Glutamatergic neuron (in vitro differentiated cells): ENCODE measurements around the gene L1CAM. TPM values are rescaled to one million over a fixed set of nuclear protein-coding genes. Genes with fewer than 3 reads are reported as not detected.

Experiments
- DNase-seq: peaks from one replicate; pipeline ENCODE4 v3.0.0; 2022
- H3K27ac Mint-ChIP-seq: one replicate; pipeline ENCODE4 v1.8.0; 2020; ENCODE audit warnings: mild to moderate bottlenecking, mixed read lengths, inconsistent platforms; ENCODE audit not compliant: unreplicated experiment
- H3K27me3 Mint-ChIP-seq: one replicate; pipeline ENCODE4 v1.8.0; 2020; ENCODE audit warnings: mild to moderate bottlenecking, moderate library complexity, mixed read lengths, inconsistent platforms; ENCODE audit not compliant: unreplicated experiment
- H3K36me3 Mint-ChIP-seq: one replicate; pipeline ENCODE4 v1.8.0; 2020; ENCODE audit warnings: mild to moderate bottlenecking, mixed read lengths, inconsistent platforms; ENCODE audit not compliant: unreplicated experiment
- H3K4me1 Mint-ChIP-seq: one replicate; pipeline ENCODE4 v1.8.0; 2020; ENCODE audit warnings: mild to moderate bottlenecking, low read depth, mixed read lengths, inconsistent platforms; ENCODE audit not compliant: unreplicated experiment
- H3K4me3 Mint-ChIP-seq: one replicate; pipeline ENCODE4 v1.8.0; 2020; ENCODE audit warnings: mild to moderate bottlenecking, mixed read lengths, inconsistent platforms; ENCODE audit not compliant: unreplicated experiment
- H3K9me3 Mint-ChIP-seq: one replicate; pipeline ENCODE4 v1.8.0; 2020; ENCODE audit warnings: mild to moderate bottlenecking, moderate library complexity, mixed read lengths, inconsistent platforms; ENCODE audit not compliant: unreplicated experiment
- total RNA-seq: library from RNA; stranded (reverse); fragmentation: NEBNext Ultra II Directional; extraction: Animal tissue kit (Norgen Biotek cat#: 25700); gene quantifications from one replicate; pipeline ENCODE4 v1.2.1, GENCODE V29; 2021; ENCODE audit not compliant: unreplicated experiment
- TF ChIP-seq, protein P1 (sequence below): fragments of 200-600 bp; sonication (generic); IDR thresholded peaks from one replicate; pipeline ENCODE4 v1.5.0; 2021; ENCODE audit not compliant: partially characterized antibody, unreplicated experiment

Gene L1CAM
- total RNA-seq, 1 donor from 2014 or later: 925 TPM

DNA sequence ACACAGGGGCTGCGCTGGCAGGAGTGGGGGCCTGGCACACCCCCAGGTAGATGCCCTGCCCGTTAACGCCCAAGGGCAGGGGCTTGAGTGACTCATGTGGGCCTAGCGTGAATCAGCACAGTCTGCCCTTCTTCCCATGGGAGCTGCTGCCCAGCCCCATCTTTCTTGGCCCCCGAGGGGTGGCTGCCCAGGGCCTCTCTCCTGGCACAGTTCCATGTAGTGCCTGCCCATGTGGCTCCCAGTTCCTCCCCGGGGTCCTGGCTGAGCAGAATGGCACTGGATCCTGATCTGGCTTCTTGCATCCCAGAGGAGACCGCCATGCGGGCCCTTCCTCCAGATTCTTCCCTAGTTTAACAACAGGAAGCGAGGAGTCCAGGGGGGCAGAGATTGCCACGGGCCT lies 16.4 kb upstream of the L1CAM start:
- H3K9me3 Mint-ChIP-seq: no peaks in the 10 kb centered on the region
- H3K27ac Mint-ChIP-seq: no peak overlapping the region
- no peak for DNase-seq

DNA sequence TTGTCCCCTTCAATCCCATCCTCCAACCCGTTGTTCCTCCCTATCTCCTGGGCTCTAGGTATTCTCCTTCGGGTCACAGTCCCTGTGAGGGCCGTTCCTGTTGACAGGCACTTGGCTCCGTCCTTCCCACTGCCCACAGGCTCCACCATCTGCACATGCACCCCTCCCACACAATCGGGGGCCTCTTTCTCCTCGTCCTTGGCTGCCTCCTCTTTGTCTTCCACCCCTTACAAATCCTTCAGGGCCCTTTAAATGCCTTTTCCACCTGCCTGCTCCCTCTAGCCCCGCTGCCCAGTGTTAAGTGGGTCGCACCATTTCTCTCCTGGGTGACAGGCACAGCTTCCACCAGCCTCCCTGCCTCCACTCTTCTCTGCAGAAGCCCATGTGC lies 15.8 kb upstream of the L1CAM start:
- Mint-ChIP-seq H3K27me3 (peaks cover 4% of the 10 kb centered on the region), H3K36me3 (no peaks in the 10 kb centered on the region), H3K9me3 (no peaks in the 10 kb centered on the region), H3K27ac (peak overlapping the region; percentile 91), H3K4me1 (peaks cover 15% of the 10 kb centered on the region), H3K4me3 (no peak overlapping the region)
- TF ChIP-seq, protein P1, sequence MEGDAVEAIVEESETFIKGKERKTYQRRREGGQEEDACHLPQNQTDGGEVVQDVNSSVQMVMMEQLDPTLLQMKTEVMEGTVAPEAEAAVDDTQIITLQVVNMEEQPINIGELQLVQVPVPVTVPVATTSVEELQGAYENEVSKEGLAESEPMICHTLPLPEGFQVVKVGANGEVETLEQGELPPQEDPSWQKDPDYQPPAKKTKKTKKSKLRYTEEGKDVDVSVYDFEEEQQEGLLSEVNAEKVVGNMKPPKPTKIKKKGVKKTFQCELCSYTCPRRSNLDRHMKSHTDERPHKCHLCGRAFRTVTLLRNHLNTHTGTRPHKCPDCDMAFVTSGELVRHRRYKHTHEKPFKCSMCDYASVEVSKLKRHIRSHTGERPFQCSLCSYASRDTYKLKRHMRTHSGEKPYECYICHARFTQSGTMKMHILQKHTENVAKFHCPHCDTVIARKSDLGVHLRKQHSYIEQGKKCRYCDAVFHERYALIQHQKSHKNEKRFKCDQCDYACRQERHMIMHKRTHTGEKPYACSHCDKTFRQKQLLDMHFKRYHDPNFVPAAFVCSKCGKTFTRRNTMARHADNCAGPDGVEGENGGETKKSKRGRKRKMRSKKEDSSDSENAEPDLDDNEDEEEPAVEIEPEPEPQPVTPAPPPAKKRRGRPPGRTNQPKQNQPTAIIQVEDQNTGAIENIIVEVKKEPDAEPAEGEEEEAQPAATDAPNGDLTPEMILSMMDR: no peak
- DNase-seq: no peak

More for the DNA sequence above, 16.4 kb upstream of the L1CAM start:
- TF ChIP-seq, protein P1: no peak
- Mint-ChIP-seq H3K4me1 (peaks cover 15% of the 10 kb centered on the region), H3K4me3 (no peak overlapping the region), H3K36me3 (no peaks in the 10 kb centered on the region), H3K27me3 (peaks cover 4% of the 10 kb centered on the region)

DNA sequence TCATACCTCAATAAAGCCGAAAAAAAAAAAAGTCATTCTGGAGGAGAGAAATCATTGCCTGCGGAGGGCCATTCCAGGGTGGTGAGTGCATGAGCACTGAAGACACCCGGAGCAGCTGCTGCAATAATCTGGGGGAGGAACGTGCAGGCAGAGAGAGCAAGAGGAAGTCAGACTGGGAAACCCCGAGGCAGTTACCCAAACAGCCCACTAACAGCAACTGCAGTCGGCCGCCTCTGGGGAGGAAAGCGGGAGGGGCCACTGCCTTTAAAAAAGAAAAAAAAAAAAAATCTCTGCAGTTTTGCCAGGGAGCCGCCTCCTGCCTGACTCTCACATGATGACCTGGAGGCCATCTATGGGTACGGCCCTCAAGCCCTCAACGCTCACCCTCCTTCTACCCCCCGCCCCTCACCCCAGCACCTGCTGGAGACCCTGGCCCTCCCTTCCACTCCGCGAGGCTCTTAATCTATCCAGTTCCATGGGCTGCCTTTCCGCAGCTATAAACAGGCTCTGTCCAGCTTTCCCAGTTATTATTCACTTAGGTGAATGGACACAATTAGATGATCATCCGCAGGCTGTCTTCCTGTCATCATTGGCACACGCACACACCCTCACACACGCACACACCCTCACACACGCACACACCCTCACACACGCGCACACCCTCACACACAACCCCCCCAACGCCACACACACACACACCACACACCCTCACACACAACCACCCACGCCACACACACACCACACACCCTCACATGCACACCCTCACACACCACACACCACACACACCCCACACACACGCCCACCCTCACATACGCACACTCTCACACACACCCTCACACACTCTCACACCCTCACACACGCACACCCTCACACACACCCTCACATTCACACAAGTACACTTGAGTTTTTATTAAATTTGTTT lies 15.1 kb upstream of the L1CAM start:
- peak overlapping the region; percentile 57 for H3K4me3 Mint-ChIP-seq
- no peaks in the 10 kb centered on the region for H3K36me3 Mint-ChIP-seq
- H3K27me3 Mint-ChIP-seq: peaks cover 4% of the 10 kb centered on the region
- H3K9me3 Mint-ChIP-seq: no peaks in the 10 kb centered on the region
- H3K27ac Mint-ChIP-seq: peak overlapping the region; percentile 91
- TF ChIP-seq, protein P1: no peak
- peak; percentile 51 for DNase-seq
- peaks cover 16% of the 10 kb centered on the region for H3K4me1 Mint-ChIP-seq

DNA sequence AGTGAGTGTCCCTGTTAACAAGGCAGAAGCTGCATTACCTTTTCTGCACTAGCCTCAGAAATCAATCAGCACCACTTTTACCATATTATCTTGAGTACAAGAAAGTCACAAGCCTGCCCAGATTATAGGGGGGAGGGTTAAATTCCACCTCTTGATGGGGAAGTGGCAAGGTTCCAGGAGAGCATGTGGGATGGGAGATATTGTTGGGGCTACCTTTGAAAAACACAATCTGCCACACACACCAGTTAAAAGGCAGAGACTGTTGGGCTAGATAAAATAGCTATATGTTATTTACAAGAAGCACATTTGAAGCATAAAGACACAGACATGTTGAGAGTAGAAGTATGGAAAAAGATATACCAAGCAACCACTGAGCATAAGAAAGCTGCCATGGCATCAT lies 11.9 kb upstream of the L1CAM start:
- no peak for DNase-seq
- H3K9me3 Mint-ChIP-seq: no peaks in the 10 kb centered on the region
- H3K36me3 Mint-ChIP-seq: no peaks in the 10 kb centered on the region
- H3K4me1 Mint-ChIP-seq: peaks cover 13% of the 10 kb centered on the region
- H3K27me3 Mint-ChIP-seq: peaks cover 2% of the 10 kb centered on the region
- TF ChIP-seq, protein P1: no peak
- no peak overlapping the region for H3K4me3 Mint-ChIP-seq
- H3K27ac Mint-ChIP-seq: no peak overlapping the region

DNA sequence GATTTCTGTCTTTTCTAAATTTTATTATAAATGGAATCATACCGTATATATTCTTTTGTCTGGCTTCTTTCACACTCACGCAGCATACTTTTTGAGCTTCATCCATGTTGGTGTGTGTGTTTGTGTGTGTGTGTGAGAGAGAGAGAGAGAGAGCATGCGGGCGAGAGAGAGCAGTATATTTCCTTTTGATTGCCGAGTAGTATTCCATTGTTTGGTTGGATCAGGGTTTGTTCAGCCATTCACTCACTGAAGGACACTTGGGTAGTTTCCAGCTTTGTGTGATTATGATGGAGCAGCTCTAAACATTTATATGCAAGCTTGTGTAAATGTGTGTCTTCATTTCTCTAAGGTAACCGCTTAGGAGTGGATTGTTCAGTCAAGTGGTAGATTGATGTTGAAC lies 3.1 kb upstream of the L1CAM start:
- no peak overlapping the region for H3K27ac Mint-ChIP-seq
- peaks cover 7% of the 10 kb centered on the region for H3K9me3 Mint-ChIP-seq
- H3K27me3 Mint-ChIP-seq: peaks cover 5% of the 10 kb centered on the region
- no peak for DNase-seq
- no peak overlapping the region for H3K4me3 Mint-ChIP-seq
- no peaks in the 10 kb centered on the region for H3K36me3 Mint-ChIP-seq
- peaks cover 2% of the 10 kb centered on the region for H3K4me1 Mint-ChIP-seq
- TF ChIP-seq, protein P1: no peak
